Measurements from ENCODE around the gene RBBP5.

- TF ChIP-seq CTCF (IDR thresholded peaks at IDR 0.05; ENCODE audit: insufficient read depth, low read depth, low read length) (no peak), EZH2 (IDR thresholded peaks at IDR 0.05; ENCODE audit: insufficient read depth, low read length) (no peak)
Observed at GRCh38 chr1:205171369-205171768, 49.6 kb upstream of the RBBP5 start.

Measured in astrocyte (in vitro differentiated cells and primary cell).